DOHH2 (cell line): ENCODE data around the gene PTBP3.

Experiments
- H3F3A ChIP-seq: fragments of 200-600 bp; sonication (generic), shearing (Covaris generic); 2 replicates; pipeline ENCODE4 v1.6.0; 2016; ENCODE audit warnings: antibody characterized with exemption, mild to moderate bottlenecking; ENCODE audit not compliant: control insufficient read depth, insufficient read depth
- H3K27ac ChIP-seq: fragments of 200-600 bp; sonication (generic); 2 replicates; pipeline ENCODE4 v1.5.1; 2014; ENCODE audit warnings: low read depth, mild to moderate bottlenecking, low read length, moderate library complexity
- H3K27me3 ChIP-seq: fragments of 200-600 bp; sonication (generic); 2 replicates; pipeline ENCODE4 v1.6.1; 2014; ENCODE audit warnings: mild to moderate bottlenecking, low read length, mixed read lengths; ENCODE audit not compliant: control insufficient read depth
- H3K36me3 ChIP-seq: fragments of 200-600 bp; sonication (generic); 2 replicates; pipeline ENCODE4 v1.6.1; 2014; ENCODE audit warnings: mild to moderate bottlenecking, low read length, moderate library complexity, mixed read lengths; ENCODE audit not compliant: control insufficient read depth
- H3K4me1 ChIP-seq: fragments of 200-600 bp; sonication (generic); 2 replicates; pipeline ENCODE4 v1.6.1; 2014; ENCODE audit warnings: mild to moderate bottlenecking, low read length, mixed read lengths; ENCODE audit not compliant: control insufficient read depth
- H3K4me2 ChIP-seq: fragments of 200-600 bp; sonication (generic); 2 replicates; pipeline ENCODE4 v1.6.0; 2014; ENCODE audit warnings: mild to moderate bottlenecking, low read length, moderate library complexity
- H3K4me3 ChIP-seq: fragments of 200-600 bp; sonication (generic); 2 replicates; pipeline ENCODE4 v1.5.1; 2014; ENCODE audit warnings: mild to moderate bottlenecking, low read length, mixed read lengths
- H3K79me2 ChIP-seq: fragments of 200-600 bp; sonication (generic); 2 replicates; pipeline ENCODE4 v1.6.1; 2014; ENCODE audit warnings: mild to moderate bottlenecking, low read length, mixed read lengths; ENCODE audit not compliant: control insufficient read depth
- H3K9me2 ChIP-seq: fragments of 200-600 bp; sonication (generic); replicated peaks from 2 replicates; pipeline ENCODE4 v1.6.1; 2014; ENCODE audit warnings: mild to moderate bottlenecking, low read length, mixed read lengths; ENCODE audit not compliant: control insufficient read depth
- H3K9me3 ChIP-seq: fragments of 200-600 bp; sonication (generic); 2 replicates; pipeline ENCODE4 v1.6.1; 2014; ENCODE audit warnings: antibody characterized with exemption, low read length, mixed read lengths; ENCODE audit not compliant: control insufficient read depth, insufficient read depth
- H4K20me1 ChIP-seq: fragments of 200-600 bp; sonication (generic); 2 replicates; pipeline ENCODE4 v1.6.0; 2014; ENCODE audit warnings: low read depth, mild to moderate bottlenecking, antibody characterized with exemption, low read length, moderate library complexity; ENCODE audit not compliant: control insufficient read depth, insufficient read depth
- EZH2phosphoT487 ChIP-seq: fragments of 200-600 bp; sonication (generic); IDR thresholded peaks from 2 replicates; pipeline ENCODE4 v1.6.1; 2017; ENCODE audit warnings: borderline replicate concordance, mild to moderate bottlenecking, antibody characterized with exemption, low read length, moderate library complexity, mixed read lengths
- TF ChIP-seq, protein P1 (sequence below): fragments of 200-600 bp; sonication (generic); IDR thresholded peaks from one replicate; pipeline ENCODE4 v1.5.1; 2014; ENCODE audit warnings: antibody characterized with exemption, mild to moderate bottlenecking, low read depth, low read length; ENCODE audit not compliant: poor library complexity, severe bottlenecking

Gene PTBP3

GRCh38 chr9:112232233-112232632 is 101.2 kb downstream of the PTBP3 start:
- TF ChIP-seq EZH2phosphoT487, result no peak
- TF ChIP-seq, protein P1, sequence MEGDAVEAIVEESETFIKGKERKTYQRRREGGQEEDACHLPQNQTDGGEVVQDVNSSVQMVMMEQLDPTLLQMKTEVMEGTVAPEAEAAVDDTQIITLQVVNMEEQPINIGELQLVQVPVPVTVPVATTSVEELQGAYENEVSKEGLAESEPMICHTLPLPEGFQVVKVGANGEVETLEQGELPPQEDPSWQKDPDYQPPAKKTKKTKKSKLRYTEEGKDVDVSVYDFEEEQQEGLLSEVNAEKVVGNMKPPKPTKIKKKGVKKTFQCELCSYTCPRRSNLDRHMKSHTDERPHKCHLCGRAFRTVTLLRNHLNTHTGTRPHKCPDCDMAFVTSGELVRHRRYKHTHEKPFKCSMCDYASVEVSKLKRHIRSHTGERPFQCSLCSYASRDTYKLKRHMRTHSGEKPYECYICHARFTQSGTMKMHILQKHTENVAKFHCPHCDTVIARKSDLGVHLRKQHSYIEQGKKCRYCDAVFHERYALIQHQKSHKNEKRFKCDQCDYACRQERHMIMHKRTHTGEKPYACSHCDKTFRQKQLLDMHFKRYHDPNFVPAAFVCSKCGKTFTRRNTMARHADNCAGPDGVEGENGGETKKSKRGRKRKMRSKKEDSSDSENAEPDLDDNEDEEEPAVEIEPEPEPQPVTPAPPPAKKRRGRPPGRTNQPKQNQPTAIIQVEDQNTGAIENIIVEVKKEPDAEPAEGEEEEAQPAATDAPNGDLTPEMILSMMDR, result no peak
- no peaks in the 10 kb centered on the region for H3K4me1 ChIP-seq
- no peaks in the 10 kb centered on the region for H3K27me3 ChIP-seq
- no peaks in the 10 kb centered on the region for H3K79me2 ChIP-seq
- H3K36me3 ChIP-seq, result peaks cover 19% of the 10 kb centered on the region
- no peak overlapping the region for H3K27ac ChIP-seq
- no peaks in the 10 kb centered on the region for H4K20me1 ChIP-seq
- no peak overlapping the region for H3K4me2 ChIP-seq
- no peaks in the 10 kb centered on the region for H3K9me2 ChIP-seq
- no peaks in the 10 kb centered on the region for H3F3A ChIP-seq
- H3K4me3 ChIP-seq, result no peak overlapping the region
- H3K9me3 ChIP-seq, result no peaks in the 10 kb centered on the region

DNA sequence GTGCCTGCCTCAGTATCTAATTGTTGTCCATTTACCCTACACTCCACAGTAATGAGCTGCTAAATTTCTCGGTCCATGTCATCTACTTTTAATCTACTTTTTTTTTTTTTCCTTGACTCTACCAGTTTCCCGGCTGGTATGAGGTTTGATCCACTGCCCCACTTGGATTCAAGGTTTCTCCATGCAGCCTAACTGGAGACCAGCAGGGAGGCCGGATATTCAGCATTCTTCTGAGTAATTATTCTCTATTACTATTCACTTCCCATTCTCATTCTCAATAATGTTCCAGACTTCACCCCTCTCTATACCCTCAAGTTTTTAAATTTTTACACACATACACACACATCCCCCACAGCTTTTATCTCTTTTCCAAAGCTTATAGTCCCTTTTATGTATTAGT is 107.3 kb downstream of the PTBP3 start:
- H3K9me2 ChIP-seq, result no peaks in the 10 kb centered on the region
- no peaks in the 10 kb centered on the region for H3K9me3 ChIP-seq
- peaks cover 59% of the 10 kb centered on the region for H3K36me3 ChIP-seq
- no peaks in the 10 kb centered on the region for H4K20me1 ChIP-seq
- no peaks in the 10 kb centered on the region for H3F3A ChIP-seq
- no peak overlapping the region for H3K4me3 ChIP-seq
- no peak overlapping the region for H3K4me2 ChIP-seq
- no peak for TF ChIP-seq EZH2phosphoT487
- TF ChIP-seq, protein P1, result no peak
- H3K27me3 ChIP-seq, result no peaks in the 10 kb centered on the region
- H3K79me2 ChIP-seq, result no peaks in the 10 kb centered on the region
- no peak overlapping the region for H3K27ac ChIP-seq
- no peaks in the 10 kb centered on the region for H3K4me1 ChIP-seq

DNA sequence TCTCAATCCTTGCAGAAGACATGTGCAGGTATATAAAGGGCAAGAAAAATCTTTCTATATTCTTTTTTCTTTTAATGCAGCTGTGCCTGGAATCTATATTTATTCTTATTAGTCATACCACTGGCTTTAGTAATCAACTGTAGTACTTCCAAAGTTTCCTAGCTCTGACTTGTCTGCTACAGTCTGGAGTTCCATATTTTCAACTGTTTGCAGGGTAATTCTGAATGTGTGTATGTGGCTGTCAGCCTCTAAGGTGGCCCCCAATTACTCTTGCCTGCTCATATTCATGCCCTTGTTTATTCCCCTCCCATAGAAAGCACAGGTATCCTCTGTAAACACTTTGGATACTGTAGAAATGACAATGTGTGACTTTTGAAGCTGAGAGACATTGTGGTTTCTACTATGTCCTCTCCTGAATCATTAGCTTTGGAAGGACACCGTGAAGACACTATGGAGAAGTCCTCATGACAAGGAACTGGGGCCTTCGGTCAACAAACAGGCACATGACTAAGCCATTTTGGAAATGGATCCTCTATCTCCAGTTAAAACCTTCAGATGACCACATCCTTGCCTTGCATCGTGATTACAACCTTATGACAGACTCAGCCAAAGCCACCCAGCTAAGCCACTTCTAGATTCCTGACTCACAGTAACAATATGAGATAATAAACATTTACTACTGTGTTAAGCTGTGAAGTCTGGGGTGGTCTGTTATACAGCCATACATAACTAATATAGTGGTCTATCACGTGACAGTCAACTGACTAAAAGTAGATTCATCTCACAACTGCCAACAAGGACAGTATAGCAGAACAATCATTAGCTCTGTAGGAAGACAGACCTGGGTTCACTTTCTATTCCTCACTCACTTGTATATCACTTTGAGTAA is 108.8 kb downstream of the PTBP3 start:
- H3K4me1 ChIP-seq, result no peaks in the 10 kb centered on the region
- TF ChIP-seq, protein P1, result no peak
- TF ChIP-seq EZH2phosphoT487, result no peak
- no peaks in the 10 kb centered on the region for H3K79me2 ChIP-seq
- H4K20me1 ChIP-seq, result no peaks in the 10 kb centered on the region
- H3K9me3 ChIP-seq, result no peaks in the 10 kb centered on the region
- no peak overlapping the region for H3K4me3 ChIP-seq
- H3K27ac ChIP-seq, result no peak overlapping the region
- no peaks in the 10 kb centered on the region for H3K27me3 ChIP-seq
- no peaks in the 10 kb centered on the region for H3K9me2 ChIP-seq
- no peak overlapping the region for H3K4me2 ChIP-seq
- H3F3A ChIP-seq, result no peaks in the 10 kb centered on the region
- peaks cover 58% of the 10 kb centered on the region for H3K36me3 ChIP-seq
